ENCODE data around the gene CISD1. TPM values are rescaled to one million over a fixed set of nuclear protein-coding genes. Genes with fewer than 3 reads are reported as not detected.
A peak's percentile ranks its signal among the peaks of the same experiment; 100 is the strongest.

CISD1 gene
- total RNA-seq, 1 experiment from 2014 or later, result 46.6 TPM

DNA sequence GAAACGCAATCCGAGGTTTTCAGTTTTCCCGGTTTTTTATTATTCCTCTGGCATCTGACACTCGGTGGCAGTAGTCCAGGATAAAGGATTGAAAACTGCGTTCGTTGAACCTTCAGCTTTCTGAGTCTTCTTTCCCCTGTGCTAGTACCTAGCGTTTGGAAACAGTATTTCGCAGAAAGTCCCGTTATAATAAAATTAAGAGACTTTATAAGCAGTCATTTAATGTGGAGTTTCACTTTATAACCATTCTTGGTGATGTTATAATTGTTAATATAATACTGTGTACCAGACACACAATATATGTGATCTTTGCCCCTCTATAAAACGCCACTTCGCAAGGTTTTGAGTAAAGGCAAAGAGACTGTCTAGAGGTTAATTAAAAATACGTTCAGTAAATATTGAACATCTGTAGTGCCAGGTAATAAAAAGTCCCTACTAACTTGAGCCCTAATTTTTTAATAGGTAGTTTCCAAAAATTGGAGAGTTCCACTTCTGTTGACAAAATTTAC lies 874 bp downstream of the CISD1 start:
- no peaks in the 10 kb centered on the region; the same call in 1 of the 2 replicates for H3K9me3 Mint-ChIP-seq
- DNase-seq (ENCODE audit: low spot score), result no peak
- H3K27ac Mint-ChIP-seq, result peak overlapping the region; percentile 99
- no peak for TF ChIP-seq IRF2 (CRISPR knock-in tag; IDR thresholded peaks at IDR 0.05; ENCODE audit: borderline replicate concordance, low read depth)
- TF ChIP-seq SOX15 (CRISPR knock-in tag; IDR thresholded peaks at IDR 0.05), result no peak
- no peak for TF ChIP-seq NFE2L1 (CRISPR knock-in tag; IDR thresholded peaks at IDR 0.05)
- TF ChIP-seq, protein P1, sequence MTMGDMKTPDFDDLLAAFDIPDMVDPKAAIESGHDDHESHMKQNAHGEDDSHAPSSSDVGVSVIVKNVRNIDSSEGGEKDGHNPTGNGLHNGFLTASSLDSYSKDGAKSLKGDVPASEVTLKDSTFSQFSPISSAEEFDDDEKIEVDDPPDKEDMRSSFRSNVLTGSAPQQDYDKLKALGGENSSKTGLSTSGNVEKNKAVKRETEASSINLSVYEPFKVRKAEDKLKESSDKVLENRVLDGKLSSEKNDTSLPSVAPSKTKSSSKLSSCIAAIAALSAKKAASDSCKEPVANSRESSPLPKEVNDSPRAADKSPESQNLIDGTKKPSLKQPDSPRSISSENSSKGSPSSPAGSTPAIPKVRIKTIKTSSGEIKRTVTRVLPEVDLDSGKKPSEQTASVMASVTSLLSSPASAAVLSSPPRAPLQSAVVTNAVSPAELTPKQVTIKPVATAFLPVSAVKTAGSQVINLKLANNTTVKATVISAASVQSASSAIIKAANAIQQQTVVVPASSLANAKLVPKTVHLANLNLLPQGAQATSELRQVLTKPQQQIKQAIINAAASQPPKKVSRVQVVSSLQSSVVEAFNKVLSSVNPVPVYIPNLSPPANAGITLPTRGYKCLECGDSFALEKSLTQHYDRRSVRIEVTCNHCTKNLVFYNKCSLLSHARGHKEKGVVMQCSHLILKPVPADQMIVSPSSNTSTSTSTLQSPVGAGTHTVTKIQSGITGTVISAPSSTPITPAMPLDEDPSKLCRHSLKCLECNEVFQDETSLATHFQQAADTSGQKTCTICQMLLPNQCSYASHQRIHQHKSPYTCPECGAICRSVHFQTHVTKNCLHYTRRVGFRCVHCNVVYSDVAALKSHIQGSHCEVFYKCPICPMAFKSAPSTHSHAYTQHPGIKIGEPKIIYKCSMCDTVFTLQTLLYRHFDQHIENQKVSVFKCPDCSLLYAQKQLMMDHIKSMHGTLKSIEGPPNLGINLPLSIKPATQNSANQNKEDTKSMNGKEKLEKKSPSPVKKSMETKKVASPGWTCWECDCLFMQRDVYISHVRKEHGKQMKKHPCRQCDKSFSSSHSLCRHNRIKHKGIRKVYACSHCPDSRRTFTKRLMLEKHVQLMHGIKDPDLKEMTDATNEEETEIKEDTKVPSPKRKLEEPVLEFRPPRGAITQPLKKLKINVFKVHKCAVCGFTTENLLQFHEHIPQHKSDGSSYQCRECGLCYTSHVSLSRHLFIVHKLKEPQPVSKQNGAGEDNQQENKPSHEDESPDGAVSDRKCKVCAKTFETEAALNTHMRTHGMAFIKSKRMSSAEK (CRISPR knock-in tag; IDR thresholded peaks at IDR 0.05; ENCODE audit: borderline replicate concordance), result no peak
- no peak for TF ChIP-seq E2F5 (CRISPR knock-in tag; IDR thresholded peaks at IDR 0.05)
- TF ChIP-seq CREM (CRISPR knock-in tag; IDR thresholded peaks at IDR 0.05), result no peak
- no peak for TF ChIP-seq PREB (CRISPR knock-in tag; IDR thresholded peaks at IDR 0.05; ENCODE audit: borderline replicate concordance)
- TF ChIP-seq SMAD3 (CRISPR knock-in tag; IDR thresholded peaks at IDR 0.05; ENCODE audit: borderline replicate concordance), result no peak
- TF ChIP-seq, protein P2, sequence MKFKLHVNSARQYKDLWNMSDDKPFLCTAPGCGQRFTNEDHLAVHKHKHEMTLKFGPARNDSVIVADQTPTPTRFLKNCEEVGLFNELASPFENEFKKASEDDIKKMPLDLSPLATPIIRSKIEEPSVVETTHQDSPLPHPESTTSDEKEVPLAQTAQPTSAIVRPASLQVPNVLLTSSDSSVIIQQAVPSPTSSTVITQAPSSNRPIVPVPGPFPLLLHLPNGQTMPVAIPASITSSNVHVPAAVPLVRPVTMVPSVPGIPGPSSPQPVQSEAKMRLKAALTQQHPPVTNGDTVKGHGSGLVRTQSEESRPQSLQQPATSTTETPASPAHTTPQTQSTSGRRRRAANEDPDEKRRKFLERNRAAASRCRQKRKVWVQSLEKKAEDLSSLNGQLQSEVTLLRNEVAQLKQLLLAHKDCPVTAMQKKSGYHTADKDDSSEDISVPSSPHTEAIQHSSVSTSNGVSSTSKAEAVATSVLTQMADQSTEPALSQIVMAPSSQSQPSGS (CRISPR knock-in tag; IDR thresholded peaks at IDR 0.05; ENCODE audit: borderline replicate concordance, low read depth), result no peak
- no peak for TF ChIP-seq ATF1 (CRISPR knock-in tag; IDR thresholded peaks at IDR 0.05)
- TF ChIP-seq ETV6 (CRISPR knock-in tag; IDR thresholded peaks at IDR 0.05), result no peak
- TF ChIP-seq, protein P3, sequence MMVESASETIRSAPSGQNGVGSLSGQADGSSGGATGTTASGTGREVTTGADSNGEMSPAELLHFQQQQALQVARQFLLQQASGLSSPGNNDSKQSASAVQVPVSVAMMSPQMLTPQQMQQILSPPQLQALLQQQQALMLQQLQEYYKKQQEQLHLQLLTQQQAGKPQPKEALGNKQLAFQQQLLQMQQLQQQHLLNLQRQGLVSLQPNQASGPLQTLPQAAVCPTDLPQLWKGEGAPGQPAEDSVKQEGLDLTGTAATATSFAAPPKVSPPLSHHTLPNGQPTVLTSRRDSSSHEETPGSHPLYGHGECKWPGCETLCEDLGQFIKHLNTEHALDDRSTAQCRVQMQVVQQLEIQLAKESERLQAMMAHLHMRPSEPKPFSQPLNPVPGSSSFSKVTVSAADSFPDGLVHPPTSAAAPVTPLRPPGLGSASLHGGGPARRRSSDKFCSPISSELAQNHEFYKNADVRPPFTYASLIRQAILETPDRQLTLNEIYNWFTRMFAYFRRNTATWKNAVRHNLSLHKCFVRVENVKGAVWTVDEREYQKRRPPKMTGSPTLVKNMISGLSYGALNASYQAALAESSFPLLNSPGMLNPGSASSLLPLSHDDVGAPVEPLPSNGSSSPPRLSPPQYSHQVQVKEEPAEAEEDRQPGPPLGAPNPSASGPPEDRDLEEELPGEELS (CRISPR knock-in tag; IDR thresholded peaks at IDR 0.05), result no peak
- no peak for ATAC-seq
- H3K4me3 Mint-ChIP-seq, result peak overlapping the region; percentile 92
- peaks cover 40% of the 10 kb centered on the region for H3K4me1 Mint-ChIP-seq
- ChIA-PET POLR2A (no interaction called here), CTCF (interaction anchor here (1.4 kb wide), 1 partner anchor 91 kb away, joined by 3 read pairs; no protein-coding TSS in a partner anchor)
- H3K36me3 Mint-ChIP-seq, result peaks cover 5% of the 10 kb centered on the region; the same call in 1 of the 2 replicates
- no peaks in the 10 kb centered on the region for H3K27me3 Mint-ChIP-seq (ENCODE audit: low read depth)

GRCh38 chr10:58275261-58275660 lies 6.3 kb downstream of the CISD1 start:
- POLR2A ChIA-PET, result no interaction called here
- Mint-ChIP-seq H3K27ac (no peak overlapping the region), H3K9me3 (no peaks in the 10 kb centered on the region; the same call in 1 of the 2 replicates), H3K36me3 (peaks cover 22% of the 10 kb centered on the region), H3K27me3 (ENCODE audit: low read depth) (no peaks in the 10 kb centered on the region), H3K4me3 (no peak overlapping the region), H3K4me1 (peaks cover 30% of the 10 kb centered on the region)
- CTCF ChIA-PET, result interaction anchor here (1.9 kb wide), 1 partner anchor 25 kb away, joined by 5 read pairs; no protein-coding TSS in a partner anchor
- ATAC-seq, result no peak
- DNase-seq (ENCODE audit: low spot score), result no peak
- TF ChIP-seq ZMAT4 (CRISPR knock-in tag; IDR thresholded peaks at IDR 0.05), result no peak
- TF ChIP-seq, protein P4, sequence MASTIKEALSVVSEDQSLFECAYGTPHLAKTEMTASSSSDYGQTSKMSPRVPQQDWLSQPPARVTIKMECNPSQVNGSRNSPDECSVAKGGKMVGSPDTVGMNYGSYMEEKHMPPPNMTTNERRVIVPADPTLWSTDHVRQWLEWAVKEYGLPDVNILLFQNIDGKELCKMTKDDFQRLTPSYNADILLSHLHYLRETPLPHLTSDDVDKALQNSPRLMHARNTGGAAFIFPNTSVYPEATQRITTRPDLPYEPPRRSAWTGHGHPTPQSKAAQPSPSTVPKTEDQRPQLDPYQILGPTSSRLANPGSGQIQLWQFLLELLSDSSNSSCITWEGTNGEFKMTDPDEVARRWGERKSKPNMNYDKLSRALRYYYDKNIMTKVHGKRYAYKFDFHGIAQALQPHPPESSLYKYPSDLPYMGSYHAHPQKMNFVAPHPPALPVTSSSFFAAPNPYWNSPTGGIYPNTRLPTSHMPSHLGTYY (CRISPR knock-in tag; IDR thresholded peaks at IDR 0.05), result no peak
- no peak for TF ChIP-seq NFATC4 (CRISPR knock-in tag; IDR thresholded peaks at IDR 0.05)
- TF ChIP-seq TEAD4 (CRISPR knock-in tag; IDR thresholded peaks at IDR 0.05), result no peak
- TF ChIP-seq ZNF317 (CRISPR knock-in tag; IDR thresholded peaks at IDR 0.05; ENCODE audit: borderline replicate concordance, low read depth), result no peak
- no peak for TF ChIP-seq CREM (CRISPR knock-in tag; IDR thresholded peaks at IDR 0.05)
- no peak for TF ChIP-seq ETV6 (CRISPR knock-in tag; IDR thresholded peaks at IDR 0.05)
- TF ChIP-seq, protein P5, sequence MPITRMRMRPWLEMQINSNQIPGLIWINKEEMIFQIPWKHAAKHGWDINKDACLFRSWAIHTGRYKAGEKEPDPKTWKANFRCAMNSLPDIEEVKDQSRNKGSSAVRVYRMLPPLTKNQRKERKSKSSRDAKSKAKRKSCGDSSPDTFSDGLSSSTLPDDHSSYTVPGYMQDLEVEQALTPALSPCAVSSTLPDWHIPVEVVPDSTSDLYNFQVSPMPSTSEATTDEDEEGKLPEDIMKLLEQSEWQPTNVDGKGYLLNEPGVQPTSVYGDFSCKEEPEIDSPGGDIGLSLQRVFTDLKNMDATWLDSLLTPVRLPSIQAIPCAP (CRISPR knock-in tag; IDR thresholded peaks at IDR 0.05), result no peak
- no peak for TF ChIP-seq NFYB (CRISPR knock-in tag; conservative IDR thresholded peaks at IDR 0.05; ENCODE audit: low read depth)
- TF ChIP-seq JUN (CRISPR knock-in tag; IDR thresholded peaks at IDR 0.05), result no peak
- TF ChIP-seq GABPB1 (CRISPR knock-in tag; IDR thresholded peaks at IDR 0.05), result no peak
- TF ChIP-seq ZNF138 (CRISPR knock-in tag; conservative IDR thresholded peaks at IDR 0.05), result no peak
- no peak for TF ChIP-seq NFE2L1 (CRISPR knock-in tag; IDR thresholded peaks at IDR 0.05)

Data from WTC11 (cell line).